Measurements from ENCODE around the gene PRKAG2. TPM values are rescaled to one million over a fixed set of nuclear protein-coding genes. Genes with fewer than 3 reads are reported as not detected.

The PRKAG2 gene
- total and polyA plus RNA-seq, 2 donors: 37.9 to 71.6 TPM

DNA sequence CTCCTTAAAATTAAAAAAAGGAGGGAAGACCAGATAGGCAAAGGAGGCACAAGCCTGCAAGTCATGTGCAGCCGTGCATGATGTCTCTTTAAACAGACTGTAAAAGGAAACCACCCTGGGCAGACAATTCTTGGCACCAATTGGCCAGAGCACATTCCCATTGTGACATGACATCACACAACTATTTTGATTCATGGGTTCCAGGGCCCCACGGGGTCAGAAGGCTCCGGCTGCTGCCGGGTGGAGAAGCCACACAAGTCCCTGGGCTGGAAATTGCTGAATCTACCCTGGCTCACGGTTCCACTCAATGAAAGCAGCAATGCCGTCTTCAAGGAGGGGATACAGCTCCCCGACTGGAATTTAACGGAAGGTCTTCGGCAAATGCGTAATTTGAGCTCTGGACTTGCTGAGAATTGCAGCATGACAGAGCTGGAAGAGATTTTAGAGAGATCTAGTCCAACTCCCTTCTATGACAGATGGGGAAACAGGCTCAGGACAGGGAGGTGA, 140.5 kb downstream of the PRKAG2 start:
- no peaks in the 10 kb centered on the region for H3K36me3 ChIP-seq (ENCODE audit: insufficient read depth)
- WGBS: 4% methylated on average over 10 of the region's 10 CpGs
- H3K27ac ChIP-seq (ENCODE audit: low read depth): no peak overlapping the region
- no peaks in the 10 kb centered on the region for H3K4me1 ChIP-seq (ENCODE audit: insufficient read depth)
- no peak overlapping the region for H3K4me3 ChIP-seq (ENCODE audit: low read depth, low read length)
- DNase-seq (ENCODE audit: extremely low spot score): peak; percentile 63

DNA sequence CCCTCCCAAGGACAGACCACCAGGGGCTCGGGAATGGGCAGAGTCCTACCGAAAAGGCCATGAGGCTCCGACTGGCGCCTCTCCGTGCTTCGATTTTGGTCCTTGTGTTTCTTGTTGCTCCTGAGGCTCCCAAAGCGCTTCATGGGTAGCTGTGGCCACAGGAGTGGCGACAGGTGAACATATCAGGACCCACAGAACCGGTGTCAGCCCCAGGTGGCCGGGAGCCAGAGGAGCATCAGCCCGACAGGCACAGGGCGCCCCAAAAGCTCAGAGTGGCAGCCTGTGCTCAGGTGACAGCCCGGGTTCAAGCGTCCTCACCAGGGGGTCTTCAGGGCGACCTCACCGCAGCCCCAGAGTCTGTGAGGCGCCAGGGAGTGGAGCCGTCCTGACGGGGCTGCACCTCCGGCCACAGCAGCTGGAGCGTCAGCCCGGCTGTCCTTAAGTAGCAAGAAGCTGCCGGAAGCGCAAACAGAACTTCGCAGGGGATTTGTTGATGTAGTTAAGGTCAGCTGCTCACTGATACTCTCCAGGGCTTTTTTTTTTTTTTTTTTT, 141.0 kb downstream of the PRKAG2 start:
- DNase-seq (ENCODE audit: extremely low spot score): no peak

DNA sequence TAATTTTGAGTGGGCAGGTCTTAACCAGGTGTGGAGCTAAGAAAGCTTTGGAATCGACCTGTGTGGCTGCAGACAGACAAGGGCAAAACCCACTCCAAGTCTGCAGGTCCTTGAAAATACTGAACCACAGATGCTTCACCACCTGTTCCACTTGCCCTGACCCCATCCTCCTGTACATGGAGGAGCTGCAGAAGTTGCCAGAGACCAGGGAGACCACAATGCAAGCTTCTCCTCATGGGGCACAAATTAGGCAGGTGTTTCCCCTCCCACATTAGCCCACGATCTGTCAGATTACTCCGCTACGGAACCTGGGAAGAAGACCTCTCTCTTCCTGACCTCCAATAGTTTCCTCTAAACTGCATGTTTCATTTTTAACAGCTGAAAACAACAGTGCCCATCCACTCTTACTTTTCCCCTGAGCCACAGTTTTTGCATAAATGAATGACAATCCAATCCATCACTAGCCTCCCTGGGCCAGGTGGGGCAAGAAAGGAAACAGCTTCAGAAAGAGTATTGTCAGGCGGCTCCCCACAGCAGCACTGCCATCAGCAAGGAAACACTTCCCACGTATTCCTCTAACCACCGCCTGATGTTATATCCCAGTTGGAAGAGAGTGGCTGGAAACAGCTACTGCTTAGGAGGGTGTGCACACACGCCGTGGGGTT, 141.6 kb downstream of the PRKAG2 start:
- no peak overlapping the region for H3K4me3 ChIP-seq (ENCODE audit: low read depth, low read length)
- 58% methylated on average over 9 of the region's 9 CpGs for WGBS

More for the DNA sequence above, 141.0 kb downstream of the PRKAG2 start:
- Histone ChIP-seq H3K27ac (ENCODE audit: low read depth) (no peak overlapping the region), H3K4me3 (ENCODE audit: low read depth, low read length) (no peak overlapping the region), H3K4me1 (ENCODE audit: insufficient read depth) (no peaks in the 10 kb centered on the region), H3K36me3 (ENCODE audit: insufficient read depth) (no peaks in the 10 kb centered on the region)
- 37% methylated on average over 25 of the region's 25 CpGs for WGBS

DNA sequence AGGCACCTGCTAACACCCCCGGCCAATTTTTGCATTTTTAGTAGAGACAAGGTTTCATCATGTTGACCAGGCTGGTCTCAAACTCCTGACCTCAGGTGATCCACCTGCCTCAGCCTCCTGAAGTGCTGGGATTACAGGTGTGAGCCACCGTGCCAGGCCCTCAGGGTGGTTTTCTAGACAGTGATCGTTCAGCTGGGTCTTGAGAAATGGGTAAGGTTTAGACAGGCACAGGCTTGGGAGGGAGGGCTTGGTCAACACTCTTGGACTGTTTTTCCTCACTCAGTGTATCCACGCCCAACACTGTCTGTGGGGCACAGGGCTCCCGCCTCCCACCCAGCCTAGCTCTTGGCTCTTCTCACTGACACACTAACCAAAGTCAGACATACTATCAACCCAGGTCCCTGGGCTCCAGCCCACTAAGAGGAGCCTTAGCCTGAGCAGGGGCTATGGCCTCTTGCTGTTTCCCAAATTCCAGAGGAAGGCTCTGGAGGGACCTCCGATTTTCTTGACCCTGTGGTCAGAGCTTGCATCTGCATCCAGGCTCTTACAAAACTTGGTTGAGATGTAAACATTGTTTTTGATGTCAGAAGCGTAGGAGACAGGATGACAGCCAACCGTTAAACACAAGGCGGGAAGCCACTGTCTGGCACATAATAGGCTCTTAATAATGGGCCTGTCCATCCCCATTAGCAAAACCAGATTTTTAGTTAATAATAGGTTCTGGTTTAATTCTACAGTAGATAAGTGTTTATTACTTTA, 143.9 kb downstream of the PRKAG2 start:
- Histone ChIP-seq H3K4me1 (ENCODE audit: insufficient read depth) (no peaks in the 10 kb centered on the region), H3K36me3 (ENCODE audit: insufficient read depth) (no peaks in the 10 kb centered on the region), H3K27ac (ENCODE audit: low read depth) (no peak overlapping the region), H3K4me3 (ENCODE audit: low read depth, low read length) (no peak overlapping the region)
- no peak for DNase-seq (ENCODE audit: extremely low spot score)
- WGBS: 74% methylated on average over 9 of the region's 9 CpGs

More for the DNA sequence above, 141.6 kb downstream of the PRKAG2 start:
- no peaks in the 10 kb centered on the region for H3K4me1 ChIP-seq (ENCODE audit: insufficient read depth)
- no peaks in the 10 kb centered on the region for H3K36me3 ChIP-seq (ENCODE audit: insufficient read depth)
- no peak overlapping the region for H3K27ac ChIP-seq (ENCODE audit: low read depth)
- no peak for DNase-seq (ENCODE audit: extremely low spot score)

DNA sequence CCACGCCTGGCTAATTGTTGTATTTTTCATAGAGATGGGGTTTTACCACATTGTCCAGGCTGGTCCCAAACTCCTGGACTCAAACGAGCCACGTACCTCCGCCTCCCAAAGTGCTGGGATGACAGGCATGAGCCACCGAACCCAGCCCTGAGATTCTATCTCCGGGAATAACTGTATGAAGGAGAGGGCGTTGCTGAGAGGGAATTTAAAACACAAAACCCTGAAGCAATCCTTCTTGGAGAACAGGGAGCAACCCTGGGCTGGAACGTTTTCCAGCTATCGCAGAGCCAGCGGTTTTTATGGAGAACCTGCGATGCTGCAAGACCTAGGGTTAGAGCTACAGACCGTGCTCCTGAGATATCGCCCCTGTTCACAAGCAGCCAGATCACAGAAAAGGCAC, 144.6 kb downstream of the PRKAG2 start:
- WGBS: 88% methylated on average over 13 of the region's 13 CpGs
- peaks cover under 1% of the 10 kb centered on the region for H3K4me1 ChIP-seq (ENCODE audit: insufficient read depth)
- H3K4me3 ChIP-seq (ENCODE audit: low read depth, low read length): no peak overlapping the region
- H3K27ac ChIP-seq (ENCODE audit: low read depth): no peak overlapping the region
- H3K36me3 ChIP-seq (ENCODE audit: insufficient read depth): no peaks in the 10 kb centered on the region
- DNase-seq (ENCODE audit: extremely low spot score): no peak

DNA sequence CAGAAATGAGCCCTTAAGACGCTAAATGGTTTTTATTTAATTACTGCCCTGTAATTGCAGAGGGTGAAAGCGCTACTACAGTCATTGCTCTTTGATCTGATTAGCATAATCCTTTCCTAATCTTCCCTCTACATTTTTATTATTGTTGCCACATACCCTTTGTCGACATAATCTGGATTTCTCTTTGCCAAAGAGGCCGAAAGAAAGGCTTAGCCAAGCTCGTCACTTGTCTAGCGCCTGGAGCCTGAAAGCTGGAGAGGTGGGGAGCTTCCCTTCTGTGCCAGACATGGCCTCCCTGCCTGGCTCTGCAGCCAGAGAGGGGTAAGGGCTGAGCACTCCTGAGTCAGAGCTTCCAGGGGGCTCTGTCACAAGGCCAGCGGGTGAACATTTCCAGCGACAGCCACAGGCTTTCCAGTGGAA, 145.9 kb downstream of the PRKAG2 start:
- DNase-seq (ENCODE audit: extremely low spot score): no peak
- Histone ChIP-seq H3K4me3 (ENCODE audit: low read depth, low read length) (no peak overlapping the region), H3K4me1 (ENCODE audit: insufficient read depth) (peaks cover 3% of the 10 kb centered on the region), H3K36me3 (ENCODE audit: insufficient read depth) (no peaks in the 10 kb centered on the region), H3K27ac (ENCODE audit: low read depth) (no peak overlapping the region)
- WGBS: 63% methylated on average over 8 of the region's 8 CpGs

DNA sequence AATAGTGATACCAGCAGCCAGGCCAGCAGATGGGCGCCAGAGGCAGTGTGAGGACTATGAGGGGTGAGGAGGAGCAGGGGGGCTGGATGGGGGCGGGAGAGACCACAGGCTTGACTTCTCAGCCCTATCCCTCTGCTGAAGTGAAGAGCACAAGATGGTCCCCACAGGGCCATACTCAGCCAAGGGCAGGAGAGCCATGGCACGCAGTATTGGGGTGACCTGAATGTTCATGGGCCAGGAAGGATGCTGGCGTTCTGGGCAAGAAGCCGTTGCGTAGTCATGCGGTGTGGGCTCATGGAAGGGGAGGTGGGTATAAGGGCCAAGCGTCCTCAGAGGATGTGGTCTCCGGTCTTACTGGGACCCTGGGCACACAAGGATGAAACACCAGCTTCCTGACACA, 146.3 kb downstream of the PRKAG2 start:
- no peak overlapping the region for H3K27ac ChIP-seq (ENCODE audit: low read depth)
- H3K36me3 ChIP-seq (ENCODE audit: insufficient read depth): no peaks in the 10 kb centered on the region
- DNase-seq (ENCODE audit: extremely low spot score): no peak
- no peak overlapping the region for H3K4me3 ChIP-seq (ENCODE audit: low read depth, low read length)
- peaks cover 3% of the 10 kb centered on the region for H3K4me1 ChIP-seq (ENCODE audit: insufficient read depth)
- WGBS: 91% methylated on average over 9 of the region's 9 CpGs

DNA sequence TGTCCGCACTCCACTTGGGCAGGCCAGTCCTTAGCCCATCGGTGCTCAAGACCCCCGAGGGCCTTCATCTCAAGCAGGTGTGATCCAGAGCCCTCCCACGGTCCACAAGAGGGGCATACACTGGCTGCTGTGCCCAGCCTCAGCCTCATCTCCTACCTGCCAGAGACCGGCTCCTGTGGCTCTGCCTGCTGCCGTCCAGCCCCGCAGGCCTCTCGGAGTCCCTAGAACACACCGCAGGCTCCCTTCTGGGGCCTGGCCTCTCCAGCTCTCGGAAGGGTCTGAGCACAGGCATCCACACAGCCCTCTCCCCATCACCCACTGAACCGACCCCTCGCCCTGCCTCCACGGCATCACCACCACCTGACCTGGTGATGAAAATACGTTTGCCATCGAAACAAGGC, 147.4 kb downstream of the PRKAG2 start:
- 96% methylated on average over 15 of the region's 15 CpGs for WGBS
- no peak for DNase-seq (ENCODE audit: extremely low spot score)
- Histone ChIP-seq H3K4me3 (ENCODE audit: low read depth, low read length) (no peak overlapping the region), H3K36me3 (ENCODE audit: insufficient read depth) (no peaks in the 10 kb centered on the region), H3K4me1 (ENCODE audit: insufficient read depth) (peaks cover 3% of the 10 kb centered on the region), H3K27ac (ENCODE audit: low read depth) (no peak overlapping the region)

DNA sequence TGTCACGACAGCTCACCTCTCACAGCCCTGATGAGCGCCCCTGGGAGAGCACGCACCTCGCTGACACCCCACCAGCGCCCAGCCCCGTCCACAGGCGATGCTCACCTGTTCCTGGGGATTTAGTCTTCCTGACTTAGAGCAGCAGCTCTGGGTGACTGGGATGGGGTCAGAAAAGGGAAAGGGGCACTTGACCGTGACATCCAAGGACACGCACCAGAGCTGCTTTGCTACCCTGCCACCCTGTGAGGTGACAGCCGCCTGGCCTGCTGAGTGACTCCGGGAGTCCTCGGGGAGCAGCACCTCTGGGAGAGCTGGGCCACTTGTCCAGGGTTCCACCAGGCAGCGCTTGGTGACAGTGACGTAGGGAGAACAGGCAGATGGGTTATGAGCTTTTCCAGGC, 148.2 kb downstream of the PRKAG2 start:
- no peak overlapping the region for H3K27ac ChIP-seq (ENCODE audit: low read depth)
- no peak for DNase-seq (ENCODE audit: extremely low spot score)
- H3K36me3 ChIP-seq (ENCODE audit: insufficient read depth): no peaks in the 10 kb centered on the region
- 98% methylated on average over 14 of the region's 14 CpGs for WGBS
- no peak overlapping the region for H3K4me3 ChIP-seq (ENCODE audit: low read depth, low read length)
- H3K4me1 ChIP-seq (ENCODE audit: insufficient read depth): peaks cover 3% of the 10 kb centered on the region

DNA sequence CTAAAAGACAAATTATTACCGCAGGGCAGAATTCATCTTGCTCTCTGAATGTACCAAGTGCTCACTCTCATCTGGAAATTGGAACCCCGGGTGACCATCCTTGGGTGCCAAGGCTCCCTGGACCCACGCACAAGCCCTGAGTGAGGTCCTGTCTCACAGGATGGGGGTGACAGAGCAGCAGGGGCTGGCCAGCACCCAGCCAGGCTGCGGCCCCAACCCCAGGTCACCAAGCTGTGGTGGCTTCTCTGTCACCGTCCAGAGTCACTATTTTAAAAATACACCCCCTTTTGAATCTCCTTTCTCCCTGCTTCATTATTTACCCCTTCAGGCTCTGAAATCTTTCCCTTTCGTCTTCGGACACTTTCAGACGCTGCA, 148.6 kb downstream of the PRKAG2 start:
- 92% methylated on average over 8 of the region's 8 CpGs for WGBS
- Histone ChIP-seq H3K4me1 (ENCODE audit: insufficient read depth) (peaks cover 3% of the 10 kb centered on the region), H3K4me3 (ENCODE audit: low read depth, low read length) (no peak overlapping the region), H3K36me3 (ENCODE audit: insufficient read depth) (no peaks in the 10 kb centered on the region), H3K27ac (ENCODE audit: low read depth) (no peak overlapping the region)
- no peak for DNase-seq (ENCODE audit: extremely low spot score)

DNA sequence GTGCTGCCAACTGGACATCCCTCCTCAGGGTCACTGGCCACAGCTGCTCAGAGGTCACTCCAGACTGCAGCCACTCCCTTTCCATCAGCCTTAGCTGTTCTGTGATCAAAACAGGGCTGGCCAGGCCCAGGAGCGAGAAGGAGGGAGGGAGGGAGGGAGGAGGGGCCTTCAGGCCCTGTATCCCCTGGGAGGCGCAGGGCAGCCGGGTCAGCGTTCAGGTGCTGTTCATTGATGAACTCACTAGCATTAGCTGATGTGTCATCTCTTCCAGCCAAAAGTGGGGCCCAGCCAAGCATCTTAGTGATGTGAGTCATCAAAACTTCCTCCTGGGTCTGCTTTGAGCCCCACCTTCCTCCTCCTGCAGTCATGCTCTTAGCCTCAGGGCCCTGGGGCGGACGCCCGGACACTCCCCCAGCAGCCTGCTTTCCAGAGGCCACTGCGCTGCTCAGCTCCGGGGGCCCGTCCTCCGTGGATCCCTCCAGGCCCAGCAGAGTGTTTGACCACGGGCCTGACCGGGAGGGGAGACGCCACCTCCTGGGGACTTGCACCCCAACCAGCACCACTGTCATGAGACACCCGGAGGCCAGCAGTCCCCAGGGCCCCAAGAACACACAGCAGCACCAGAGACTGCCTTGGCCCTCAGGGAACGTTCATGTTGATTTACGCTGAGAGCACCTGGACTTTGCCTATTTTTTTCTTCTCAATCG, 149.2 kb downstream of the PRKAG2 start:
- Histone ChIP-seq H3K27ac (ENCODE audit: low read depth) (no peak overlapping the region), H3K4me3 (ENCODE audit: low read depth, low read length) (no peak overlapping the region), H3K36me3 (ENCODE audit: insufficient read depth) (no peaks in the 10 kb centered on the region), H3K4me1 (ENCODE audit: insufficient read depth) (peaks cover 3% of the 10 kb centered on the region)
- WGBS: 24% methylated on average over 18 of the region's 18 CpGs
- DNase-seq (ENCODE audit: extremely low spot score): peak; percentile 64

DNA sequence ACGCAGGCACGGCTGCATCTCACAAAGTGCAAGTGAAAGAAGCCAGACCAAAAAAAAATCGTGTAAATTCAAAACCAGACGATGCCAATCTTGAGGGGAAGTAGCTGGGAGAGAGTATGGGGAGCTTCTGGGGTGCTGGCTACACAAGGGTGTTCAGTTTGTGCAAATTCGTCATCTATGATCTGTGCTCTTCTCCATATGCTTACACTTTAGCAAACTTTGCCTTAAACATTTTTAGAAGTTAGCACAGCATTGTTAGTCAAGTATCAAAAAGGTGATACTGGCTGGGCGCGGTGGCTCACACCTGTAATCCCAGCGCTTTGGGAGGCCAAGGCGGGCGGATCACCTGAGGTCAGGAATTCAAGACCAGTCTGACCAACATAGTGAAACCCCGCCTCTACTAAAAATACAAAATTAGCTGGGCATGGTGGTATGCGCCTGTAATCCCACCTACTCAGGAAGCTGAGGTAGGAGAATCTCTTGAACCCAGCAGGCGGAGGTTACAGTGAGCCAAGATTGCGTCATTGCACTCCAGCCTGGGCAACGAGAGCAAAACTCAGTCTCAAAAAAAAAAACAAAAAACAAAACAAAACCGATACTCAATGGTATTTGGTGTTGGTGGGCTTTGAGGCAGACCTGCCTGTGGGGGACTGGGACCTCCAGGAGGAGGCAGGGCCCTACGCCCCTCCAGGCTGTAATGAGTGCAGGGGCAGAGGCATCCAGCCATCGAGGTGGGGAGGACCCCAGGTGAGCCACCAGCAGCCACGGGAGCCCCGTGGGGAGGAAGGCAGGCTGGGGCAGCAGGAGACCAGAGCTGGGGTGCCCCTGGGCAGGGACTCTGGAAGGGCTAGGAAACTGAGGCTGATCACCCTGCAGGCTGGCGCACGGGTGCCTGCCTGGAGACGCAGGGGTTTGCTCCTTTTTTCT, 150.0 kb downstream of the PRKAG2 start:
- Histone ChIP-seq H3K27ac (ENCODE audit: low read depth) (no peak overlapping the region), H3K4me3 (ENCODE audit: low read depth, low read length) (no peak overlapping the region), H3K4me1 (ENCODE audit: insufficient read depth) (peaks cover 3% of the 10 kb centered on the region), H3K36me3 (ENCODE audit: insufficient read depth) (no peaks in the 10 kb centered on the region)
- WGBS: 73% methylated on average over 23 of the region's 23 CpGs
- no peak for DNase-seq (ENCODE audit: extremely low spot score)
